HepG2 (cell line): ENCODE measurements around the gene DPM2. TPM values are rescaled to one million over a fixed set of nuclear protein-coding genes. Genes with fewer than 3 reads are reported as not detected.
A peak's percentile ranks its signal among the peaks of the same experiment; 100 is the strongest.

Experiments
- DNMT1 ChIP-seq: sonication (generic); formaldehyde crosslinking; IDR thresholded peaks from 2 replicates; pipeline ENCODE4 v1.5.1; 2020; ENCODE audit warnings: mild to moderate bottlenecking, missing genetic modification reagents
- JUNB ChIP-seq: sonication (generic); formaldehyde crosslinking; IDR thresholded peaks from 2 replicates; pipeline ENCODE4 v1.8.0; 2022; ENCODE audit warnings: missing genetic modification reagents, mild to moderate bottlenecking, borderline replicate concordance
- KAT8 ChIP-seq: IDR thresholded peaks from 2 replicates; pipeline ENCODE4 v1.6.1; 2016; ENCODE audit warnings: missing genetic modification reagents, missing compliant biosample characterization
- NCOA2 ChIP-seq: sonication (generic); formaldehyde crosslinking; IDR thresholded peaks from 2 replicates; pipeline ENCODE4 v1.8.0; 2022; ENCODE audit warnings: inconsistent platforms
- NPAS2 ChIP-seq: sonication (generic); formaldehyde crosslinking; IDR thresholded peaks from 2 replicates; pipeline ENCODE4 v1.8.0; 2022; ENCODE audit warnings: mild to moderate bottlenecking, missing genetic modification reagents, borderline replicate concordance
- SETDB1 ChIP-seq: sonication (generic); formaldehyde crosslinking; IDR thresholded peaks from 2 replicates; pipeline ENCODE4 v1.5.1; 2020; ENCODE audit warnings: missing genetic modification reagents, mild to moderate bottlenecking, borderline replicate concordance
- TARDBP ChIP-seq: sonication (generic); formaldehyde crosslinking; IDR thresholded peaks from 2 replicates; pipeline ENCODE4 v1.8.0; 2022; ENCODE audit warnings: mild to moderate bottlenecking, missing genetic modification reagents
- ZNF101 ChIP-seq: sonication (generic); formaldehyde crosslinking; IDR thresholded peaks from 2 replicates; pipeline ENCODE4 v1.4.0; 2020; ENCODE audit warnings: mild to moderate bottlenecking, low read depth, missing genetic modification reagents, borderline replicate concordance
- ZNF768 ChIP-seq: sonication (generic); formaldehyde crosslinking; IDR thresholded peaks from 2 replicates; pipeline ENCODE4 v1.4.0; 2020; ENCODE audit warnings: missing genetic modification reagents
- ZNF790 ChIP-seq: sonication (generic); formaldehyde crosslinking; IDR thresholded peaks from 2 replicates; pipeline ENCODE4 v1.8.0; 2022; ENCODE audit warnings: missing genetic modification reagents, mild to moderate bottlenecking, borderline replicate concordance
- ZSCAN12 ChIP-seq: sonication (generic); formaldehyde crosslinking; IDR thresholded peaks from 2 replicates; pipeline ENCODE4 v1.9.0; 2021; ENCODE audit warnings: mild to moderate bottlenecking, missing genetic modification reagents
- ZSCAN25 ChIP-seq: sonication (generic); formaldehyde crosslinking; IDR thresholded peaks from 2 replicates; pipeline ENCODE4 v1.8.0; 2022; ENCODE audit warnings: mild to moderate bottlenecking, missing genetic modification reagents
- polyA plus RNA-seq, 8 experiments: library from polyadenylated mRNA; depleted of rRNA in 3 of 8; stranded (reverse) in 7 of 8; unstranded in 1 of 8; fragments of >200 nt; fragmentation: Illumina TruSeq in 4 of 8; extraction: Trizol in 4 of 8; gene quantifications; 2 replicates each; pipeline versions ENCODE4 v1.2.1 to v1.2.3, GENCODE V29; 2011 to 2016; ENCODE audit warnings: low read depth in 4 of 8, missing spikeins in 1 of 8, mixed read lengths in 1 of 8; ENCODE audit not compliant: insufficient read depth in 1 of 8
- total RNA-seq, 5 experiments: library from RNA; depleted of rRNA; stranded (reverse); fragments of >200 nt; fragmentation: Illumina TruSeq; extraction: Trizol; gene quantifications; 2 replicates each; pipeline ENCODE4 v1.2.3, GENCODE V29; 2016; ENCODE audit warnings: low read depth in 1 of 5
- TF ChIP-seq, protein P1 (sequence below): IDR thresholded peaks from 2 replicates; pipeline ENCODE4 v1.6.1; 2016
- TF ChIP-seq, protein P2 (sequence below): sonication (generic); formaldehyde crosslinking; IDR thresholded peaks from 2 replicates; pipeline ENCODE4 v1.4.0; 2020; ENCODE audit warnings: missing genetic modification reagents
- TF ChIP-seq, protein P3 (sequence below): sonication (generic); formaldehyde crosslinking; IDR thresholded peaks from 2 replicates; pipeline ENCODE4 v1.5.1; 2020; ENCODE audit warnings: mild to moderate bottlenecking, moderate library complexity, missing genetic modification reagents
- TF ChIP-seq, protein P4 (sequence below): sonication (generic); formaldehyde crosslinking; IDR thresholded peaks from 2 replicates; pipeline ENCODE4 v1.5.1; 2020; ENCODE audit warnings: mild to moderate bottlenecking, missing genetic modification reagents

Gene DPM2
- total and polyA plus RNA-seq, 2 of the 13 experiments (the other 11 are each of a cell fraction or from before 2014, with no cell fraction given): 24.8 to 35.3 TPM

DNA sequence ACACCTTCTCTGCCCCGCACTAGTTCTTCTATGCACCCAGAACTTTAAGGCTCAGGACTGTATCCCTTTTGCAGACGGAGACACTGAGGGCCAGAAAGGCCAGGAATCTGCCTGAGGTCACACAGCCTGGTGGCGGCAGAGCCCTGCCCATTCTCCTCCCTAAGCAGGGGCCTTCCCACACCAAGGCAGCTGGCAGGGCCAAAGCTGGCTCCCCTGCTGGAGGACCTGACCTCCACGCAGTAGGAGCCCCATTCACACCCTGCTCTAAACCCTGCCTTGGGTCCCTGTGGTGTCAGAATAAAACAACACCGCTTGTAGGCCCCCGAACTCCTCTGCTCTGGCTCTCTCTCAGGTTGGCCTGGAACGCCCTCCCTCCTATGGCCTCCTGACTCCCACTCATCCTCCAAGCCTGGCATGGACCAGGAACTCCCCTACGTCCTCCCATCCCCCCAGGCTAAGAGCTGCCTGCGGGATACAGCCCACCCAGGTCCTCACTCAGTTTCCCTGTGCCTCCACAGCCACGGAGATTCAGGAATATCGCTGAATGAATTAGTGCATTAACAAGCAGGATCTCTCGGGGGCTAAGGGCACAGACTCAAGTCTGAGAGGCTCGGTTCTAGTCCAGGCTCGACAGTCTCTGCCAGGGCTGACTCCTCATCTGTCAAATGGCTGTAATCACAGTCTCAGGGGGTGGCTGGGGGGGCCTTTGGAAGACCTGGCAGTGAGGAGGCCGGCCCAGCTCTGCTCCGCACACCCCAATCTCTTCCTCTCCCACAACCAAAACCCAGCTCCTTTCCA, 41.1 kb downstream of the DPM2 start (continued):
- TF ChIP-seq NCOA2 (CRISPR knock-in tag) (no peak), KAT8 (no peak), ZNF101 (CRISPR knock-in tag) (no peak), DNMT1 (no peak), ZNF790 (no peak), JUNB (CRISPR knock-in tag) (no peak), NPAS2 (CRISPR knock-in tag) (no peak), TARDBP (CRISPR knock-in tag) (no peak), ZSCAN25 (CRISPR knock-in tag) (no peak; the same call in 1 of the 2 replicates), ZNF768 (CRISPR knock-in tag) (peak; percentile 94), ZSCAN12 (CRISPR knock-in tag) (no peak), SETDB1 (CRISPR knock-in tag) (no peak)
- TF ChIP-seq, protein P1, sequence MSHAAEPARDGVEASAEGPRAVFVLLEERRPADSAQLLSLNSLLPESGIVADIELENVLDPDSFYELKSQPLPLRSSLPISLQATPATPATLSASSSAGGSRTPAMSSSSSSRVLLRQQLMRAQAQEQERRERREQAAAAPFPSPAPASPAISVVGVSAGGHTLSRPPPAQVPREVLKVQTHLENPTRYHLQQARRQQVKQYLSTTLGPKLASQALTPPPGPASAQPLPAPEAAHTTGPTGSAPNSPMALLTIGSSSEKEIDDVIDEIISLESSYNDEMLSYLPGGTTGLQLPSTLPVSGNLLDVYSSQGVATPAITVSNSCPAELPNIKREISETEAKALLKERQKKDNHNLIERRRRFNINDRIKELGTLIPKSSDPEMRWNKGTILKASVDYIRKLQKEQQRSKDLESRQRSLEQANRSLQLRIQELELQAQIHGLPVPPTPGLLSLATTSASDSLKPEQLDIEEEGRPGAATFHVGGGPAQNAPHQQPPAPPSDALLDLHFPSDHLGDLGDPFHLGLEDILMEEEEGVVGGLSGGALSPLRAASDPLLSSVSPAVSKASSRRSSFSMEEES: no peak
- TF ChIP-seq, protein P2, sequence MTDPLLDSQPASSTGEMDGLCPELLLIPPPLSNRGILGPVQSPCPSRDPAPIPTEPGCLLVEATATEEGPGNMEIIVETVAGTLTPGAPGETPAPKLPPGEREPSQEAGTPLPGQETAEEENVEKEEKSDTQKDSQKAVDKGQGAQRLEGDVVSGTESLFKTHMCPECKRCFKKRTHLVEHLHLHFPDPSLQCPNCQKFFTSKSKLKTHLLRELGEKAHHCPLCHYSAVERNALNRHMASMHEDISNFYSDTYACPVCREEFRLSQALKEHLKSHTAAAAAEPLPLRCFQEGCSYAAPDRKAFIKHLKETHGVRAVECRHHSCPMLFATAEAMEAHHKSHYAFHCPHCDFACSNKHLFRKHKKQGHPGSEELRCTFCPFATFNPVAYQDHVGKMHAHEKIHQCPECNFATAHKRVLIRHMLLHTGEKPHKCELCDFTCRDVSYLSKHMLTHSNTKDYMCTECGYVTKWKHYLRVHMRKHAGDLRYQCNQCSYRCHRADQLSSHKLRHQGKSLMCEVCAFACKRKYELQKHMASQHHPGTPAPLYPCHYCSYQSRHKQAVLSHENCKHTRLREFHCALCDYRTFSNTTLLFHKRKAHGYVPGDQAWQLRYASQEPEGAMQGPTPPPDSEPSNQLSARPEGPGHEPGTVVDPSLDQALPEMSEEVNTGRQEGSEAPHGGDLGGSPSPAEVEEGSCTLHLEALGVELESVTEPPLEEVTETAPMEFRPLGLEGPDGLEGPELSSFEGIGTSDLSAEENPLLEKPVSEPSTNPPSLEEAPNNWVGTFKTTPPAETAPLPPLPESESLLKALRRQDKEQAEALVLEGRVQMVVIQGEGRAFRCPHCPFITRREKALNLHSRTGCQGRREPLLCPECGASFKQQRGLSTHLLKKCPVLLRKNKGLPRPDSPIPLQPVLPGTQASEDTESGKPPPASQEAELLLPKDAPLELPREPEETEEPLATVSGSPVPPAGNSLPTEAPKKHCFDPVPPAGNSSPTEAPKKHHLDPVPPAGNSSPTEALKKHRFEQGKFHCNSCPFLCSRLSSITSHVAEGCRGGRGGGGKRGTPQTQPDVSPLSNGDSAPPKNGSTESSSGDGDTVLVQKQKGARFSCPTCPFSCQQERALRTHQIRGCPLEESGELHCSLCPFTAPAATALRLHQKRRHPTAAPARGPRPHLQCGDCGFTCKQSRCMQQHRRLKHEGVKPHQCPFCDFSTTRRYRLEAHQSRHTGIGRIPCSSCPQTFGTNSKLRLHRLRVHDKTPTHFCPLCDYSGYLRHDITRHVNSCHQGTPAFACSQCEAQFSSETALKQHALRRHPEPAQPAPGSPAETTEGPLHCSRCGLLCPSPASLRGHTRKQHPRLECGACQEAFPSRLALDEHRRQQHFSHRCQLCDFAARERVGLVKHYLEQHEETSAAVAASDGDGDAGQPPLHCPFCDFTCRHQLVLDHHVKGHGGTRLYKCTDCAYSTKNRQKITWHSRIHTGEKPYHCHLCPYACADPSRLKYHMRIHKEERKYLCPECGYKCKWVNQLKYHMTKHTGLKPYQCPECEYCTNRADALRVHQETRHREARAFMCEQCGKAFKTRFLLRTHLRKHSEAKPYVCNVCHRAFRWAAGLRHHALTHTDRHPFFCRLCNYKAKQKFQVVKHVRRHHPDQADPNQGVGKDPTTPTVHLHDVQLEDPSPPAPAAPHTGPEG (CRISPR knock-in tag): no peak
- TF ChIP-seq, protein P3, sequence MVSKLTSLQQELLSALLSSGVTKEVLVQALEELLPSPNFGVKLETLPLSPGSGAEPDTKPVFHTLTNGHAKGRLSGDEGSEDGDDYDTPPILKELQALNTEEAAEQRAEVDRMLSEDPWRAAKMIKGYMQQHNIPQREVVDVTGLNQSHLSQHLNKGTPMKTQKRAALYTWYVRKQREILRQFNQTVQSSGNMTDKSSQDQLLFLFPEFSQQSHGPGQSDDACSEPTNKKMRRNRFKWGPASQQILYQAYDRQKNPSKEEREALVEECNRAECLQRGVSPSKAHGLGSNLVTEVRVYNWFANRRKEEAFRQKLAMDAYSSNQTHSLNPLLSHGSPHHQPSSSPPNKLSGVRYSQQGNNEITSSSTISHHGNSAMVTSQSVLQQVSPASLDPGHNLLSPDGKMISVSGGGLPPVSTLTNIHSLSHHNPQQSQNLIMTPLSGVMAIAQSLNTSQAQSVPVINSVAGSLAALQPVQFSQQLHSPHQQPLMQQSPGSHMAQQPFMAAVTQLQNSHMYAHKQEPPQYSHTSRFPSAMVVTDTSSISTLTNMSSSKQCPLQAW (CRISPR knock-in tag): no peak
- TF ChIP-seq, protein P4, sequence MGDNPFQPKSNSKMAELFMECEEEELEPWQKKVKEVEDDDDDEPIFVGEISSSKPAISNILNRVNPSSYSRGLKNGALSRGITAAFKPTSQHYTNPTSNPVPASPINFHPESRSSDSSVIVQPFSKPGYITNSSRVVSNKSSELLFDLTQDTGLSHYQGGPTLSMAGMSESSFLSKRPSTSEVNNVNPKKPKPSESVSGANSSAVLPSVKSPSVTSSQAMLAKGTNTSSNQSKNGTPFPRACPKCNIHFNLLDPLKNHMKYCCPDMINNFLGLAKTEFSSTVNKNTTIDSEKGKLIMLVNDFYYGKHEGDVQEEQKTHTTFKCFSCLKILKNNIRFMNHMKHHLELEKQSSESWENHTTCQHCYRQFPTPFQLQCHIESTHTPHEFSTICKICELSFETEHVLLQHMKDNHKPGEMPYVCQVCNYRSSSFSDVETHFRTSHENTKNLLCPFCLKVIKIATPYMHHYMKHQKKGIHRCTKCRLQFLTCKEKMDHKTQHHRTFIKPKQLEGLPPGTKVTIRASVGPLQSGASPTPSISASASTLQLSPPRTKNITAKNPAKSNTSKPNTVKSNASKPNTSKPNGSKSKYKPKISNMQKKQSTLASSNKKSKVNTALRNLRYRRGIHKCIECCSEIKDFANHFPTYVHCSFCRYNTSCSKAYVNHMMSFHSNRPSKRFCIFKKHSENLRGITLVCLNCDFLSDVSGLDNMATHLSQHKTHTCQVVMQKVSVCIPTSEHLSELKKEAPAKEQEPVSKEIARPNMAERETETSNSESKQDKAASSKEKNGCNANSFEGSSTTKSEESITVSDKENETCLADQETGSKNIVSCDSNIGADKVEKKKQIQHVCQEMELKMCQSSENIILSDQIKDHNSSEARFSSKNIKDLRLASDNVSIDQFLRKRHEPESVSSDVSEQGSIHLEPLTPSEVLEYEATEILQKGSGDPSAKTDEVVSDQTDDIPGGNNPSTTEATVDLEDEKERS (CRISPR knock-in tag): no peak
